NK-92 treated with Interleukin-12 subunit alpha and Interleukin-12 subunit beta, amount 100 ng/mL, for 24 hours (cell line): Measurements from ENCODE around the gene TCOF1.
"Not testable (repeated sequence)": the region's sequence is repeated elsewhere in the genome, so short reads cannot be mapped to it uniquely, and the experiment has no call there.

Experiments used
- DNase-seq: peaks from one replicate; lab custom pipeline; 2025; lab: John Stamatoyannopoulos, UW

TCOF1 gene

GRCh38 chr5:150404941-150405816, 47.7 kb downstream of the TCOF1 start:
- DNase-seq, result no peak

GRCh38 chr5:150406103-150406722, 48.7 kb downstream of the TCOF1 start:
- no peak for DNase-seq

GRCh38 chr5:150406723-150407095, 49.2 kb downstream of the TCOF1 start:
- no peak for DNase-seq

- no peak for DNase-seq
Measured at GRCh38 chr5:150407096-150407720, 49.7 kb downstream of the TCOF1 start.

- DNase-seq, result no peak
Measured at GRCh38 chr5:150408231-150408943, 50.9 kb downstream of the TCOF1 start.

GRCh38 chr5:150409638-150410523, 52.4 kb downstream of the TCOF1 start:
- DNase-seq, result no peak

- DNase-seq, result no peak
Measured at GRCh38 chr5:150410524-150411244, 53.2 kb downstream of the TCOF1 start.

- DNase-seq, result no peak
Measured at GRCh38 chr5:150411245-150411979, 53.9 kb downstream of the TCOF1 start.

- peak; percentile 79 for DNase-seq
Measured at GRCh38 chr5:150412319-150413175, 55.0 kb downstream of the TCOF1 start, which contains the start of gene CD74. CD74 (minus strand) TSS chr5:150412910; CDS start chr5:150412749, 161 bp downstream.

GRCh38 chr5:150413176-150413901, 55.8 kb downstream of the TCOF1 start:
- no peak for DNase-seq

- DNase-seq, result not testable (repeated sequence)
Measured at GRCh38 chr5:150413902-150414790, 56.6 kb downstream of the TCOF1 start.

GRCh38 chr5:150419630-150420270, 62.3 kb downstream of the TCOF1 start:
- DNase-seq, result no peak

- no peak for DNase-seq
Measured at GRCh38 chr5:150422075-150422474, 64.6 kb downstream of the TCOF1 start.

- DNase-seq, result no peak
Measured at GRCh38 chr5:150422758-150423157, 65.3 kb downstream of the TCOF1 start.

GRCh38 chr5:150426165-150426564, 68.7 kb downstream of the TCOF1 start:
- not testable (repeated sequence) for DNase-seq

GRCh38 chr5:150428106-150428876, 70.8 kb downstream of the TCOF1 start:
- DNase-seq, result no peak
